Stimulated activated CD4-positive, alpha-beta T cell treated with anti-CD3 and anti-CD28 coated beads, TNF-alpha, amount 100 ng/mL, for 1 hour (primary cell): Measurements from ENCODE around the gene CORO1C.
"Not testable (repeated sequence)": the region's sequence is repeated elsewhere in the genome, so short reads cannot be mapped to it uniquely, and the experiment has no call there.

Experiments
- DNase-seq, 3 donors: peaks; one replicate each; pipeline ENCODE4 v3.0.0-alpha.2; 2020; ENCODE audit warnings: low read depth in 3 of 3, low spot score in 1 of 3

Gene CORO1C

GRCh38 chr12:108755481-108755880 lies 24.2 kb upstream of the CORO1C start:
- no peak for DNase-seq

- DNase-seq = no peak
Measured at GRCh38 chr12:108753976-108754375, 22.7 kb upstream of the CORO1C start.

- DNase-seq = no peak
Measured at GRCh38 chr12:108752387-108752786, 21.1 kb upstream of the CORO1C start.

- no peak for DNase-seq
Measured at GRCh38 chr12:108751821-108752220, 20.5 kb upstream of the CORO1C start.

- DNase-seq = not testable (repeated sequence)
Measured at GRCh38 chr12:108751003-108751402, 19.7 kb upstream of the CORO1C start.

GRCh38 chr12:108750526-108750925 lies 19.2 kb upstream of the CORO1C start:
- DNase-seq = no peak

- no peak for DNase-seq
Measured at GRCh38 chr12:108747563-108747962, 16.2 kb upstream of the CORO1C start.

- DNase-seq = no peak
Measured at GRCh38 chr12:108745641-108746040, 14.3 kb upstream of the CORO1C start.

- DNase-seq = no peak
Measured at GRCh38 chr12:108744021-108744897, 12.9 kb upstream of the CORO1C start.

- DNase-seq = no peak
Measured at GRCh38 chr12:108738170-108738569, 6.9 kb upstream of the CORO1C start.

GRCh38 chr12:108735855-108736254 lies 4.5 kb upstream of the CORO1C start:
- DNase-seq = no peak

GRCh38 chr12:108734200-108734906 lies 3.0 kb upstream of the CORO1C start:
- DNase-seq = no peak

- not testable (repeated sequence) for DNase-seq
Measured at GRCh38 chr12:108733230-108733531, 1.9 kb upstream of the CORO1C start.

- DNase-seq = no peak
Measured at GRCh38 chr12:108732489-108733229, 1.3 kb upstream of the CORO1C start.

- DNase-seq = peak; percentile 92 to 96 (median 95)
Measured at GRCh38 chr12:108731866-108732461, 646 bp upstream of the CORO1C start.

GRCh38 chr12:108730365-108731104 lies 783 bp downstream of the CORO1C start:
- DNase-seq = peak in 2 of 3 donors; percentile 3 to 9

GRCh38 chr12:108729612-108730364 lies 1.5 kb downstream of the CORO1C start:
- DNase-seq = no peak

GRCh38 chr12:108728820-108729611 lies 2.3 kb downstream of the CORO1C start:
- DNase-seq = no peak
